ENCODE data around the gene TMCC1. TPM values are rescaled to one million over a fixed set of nuclear protein-coding genes. Genes with fewer than 3 reads are reported as not detected.

TMCC1 gene
- total RNA-seq, 1 donor from 2014 or later = 36.9 TPM

GRCh38 chr3:129747992-129748391 is 145.5 kb downstream of the TMCC1 start:
- TF ChIP-seq, protein P1, sequence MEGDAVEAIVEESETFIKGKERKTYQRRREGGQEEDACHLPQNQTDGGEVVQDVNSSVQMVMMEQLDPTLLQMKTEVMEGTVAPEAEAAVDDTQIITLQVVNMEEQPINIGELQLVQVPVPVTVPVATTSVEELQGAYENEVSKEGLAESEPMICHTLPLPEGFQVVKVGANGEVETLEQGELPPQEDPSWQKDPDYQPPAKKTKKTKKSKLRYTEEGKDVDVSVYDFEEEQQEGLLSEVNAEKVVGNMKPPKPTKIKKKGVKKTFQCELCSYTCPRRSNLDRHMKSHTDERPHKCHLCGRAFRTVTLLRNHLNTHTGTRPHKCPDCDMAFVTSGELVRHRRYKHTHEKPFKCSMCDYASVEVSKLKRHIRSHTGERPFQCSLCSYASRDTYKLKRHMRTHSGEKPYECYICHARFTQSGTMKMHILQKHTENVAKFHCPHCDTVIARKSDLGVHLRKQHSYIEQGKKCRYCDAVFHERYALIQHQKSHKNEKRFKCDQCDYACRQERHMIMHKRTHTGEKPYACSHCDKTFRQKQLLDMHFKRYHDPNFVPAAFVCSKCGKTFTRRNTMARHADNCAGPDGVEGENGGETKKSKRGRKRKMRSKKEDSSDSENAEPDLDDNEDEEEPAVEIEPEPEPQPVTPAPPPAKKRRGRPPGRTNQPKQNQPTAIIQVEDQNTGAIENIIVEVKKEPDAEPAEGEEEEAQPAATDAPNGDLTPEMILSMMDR (conservative IDR thresholded peaks at IDR 0.05) = no peak
- Mint-ChIP-seq H3K4me3 (no peak overlapping the region), H3K4me1 (no peaks in the 10 kb centered on the region), H3K27me3 (ENCODE audit: low read depth) (no peaks in the 10 kb centered on the region), H3K36me3 (ENCODE audit: low read depth) (peaks cover 2% of the 10 kb centered on the region), H3K27ac (ENCODE audit: unreplicated experiment) (no peak overlapping the region), H3K9me3 (no peaks in the 10 kb centered on the region)
- DNase-seq (ENCODE audit: low read depth, low spot score) = no peak

- Mint-ChIP-seq H3K27ac (ENCODE audit: unreplicated experiment) (no peak overlapping the region), H3K4me1 (no peaks in the 10 kb centered on the region), H3K4me3 (no peak overlapping the region), H3K36me3 (ENCODE audit: low read depth) (no peaks in the 10 kb centered on the region), H3K27me3 (ENCODE audit: low read depth) (no peaks in the 10 kb centered on the region), H3K9me3 (no peaks in the 10 kb centered on the region)
- no peak for DNase-seq (ENCODE audit: low read depth, low spot score)
- TF ChIP-seq, protein P1 (conservative IDR thresholded peaks at IDR 0.05) = no peak
Measured at GRCh38 chr3:129747136-129747535, 146.4 kb downstream of the TMCC1 start.

GRCh38 chr3:129746629-129747028 is 146.9 kb downstream of the TMCC1 start:
- no peak overlapping the region for H3K4me3 Mint-ChIP-seq
- DNase-seq (ENCODE audit: low read depth, low spot score) = no peak
- H3K27ac Mint-ChIP-seq (ENCODE audit: unreplicated experiment) = no peak overlapping the region
- no peaks in the 10 kb centered on the region for H3K27me3 Mint-ChIP-seq (ENCODE audit: low read depth)
- no peaks in the 10 kb centered on the region for H3K9me3 Mint-ChIP-seq
- no peaks in the 10 kb centered on the region for H3K4me1 Mint-ChIP-seq
- TF ChIP-seq, protein P1 (conservative IDR thresholded peaks at IDR 0.05) = no peak
- H3K36me3 Mint-ChIP-seq (ENCODE audit: low read depth) = no peaks in the 10 kb centered on the region

- Mint-ChIP-seq H3K9me3 (no peaks in the 10 kb centered on the region), H3K27ac (ENCODE audit: unreplicated experiment) (no peak overlapping the region), H3K36me3 (ENCODE audit: low read depth) (no peaks in the 10 kb centered on the region), H3K4me1 (no peaks in the 10 kb centered on the region), H3K27me3 (ENCODE audit: low read depth) (no peaks in the 10 kb centered on the region), H3K4me3 (no peak overlapping the region)
- TF ChIP-seq, protein P1 (conservative IDR thresholded peaks at IDR 0.05) = no peak
- DNase-seq (ENCODE audit: low read depth, low spot score) = no peak
Measured at GRCh38 chr3:129745253-129745652, 148.3 kb downstream of the TMCC1 start.

DNA sequence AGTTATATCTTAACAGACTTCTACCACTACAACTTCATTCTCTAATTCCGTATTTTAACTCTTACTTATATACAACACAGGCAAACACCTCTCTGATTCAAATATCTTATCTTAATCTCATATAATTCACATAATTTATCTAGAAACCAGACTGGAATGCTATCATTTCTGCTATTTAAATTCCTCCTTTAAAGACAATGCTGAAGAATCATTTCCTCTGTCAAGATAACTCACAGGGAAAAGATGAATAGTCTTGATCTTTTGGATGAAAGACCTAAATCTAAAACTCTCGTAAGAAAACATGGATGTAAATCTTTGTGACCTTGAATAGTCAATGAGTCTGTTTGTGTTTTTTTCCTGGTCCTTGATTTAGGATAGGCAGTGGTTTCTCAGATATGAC is 151.7 kb downstream of the TMCC1 start:
- Mint-ChIP-seq H3K4me1 (no peaks in the 10 kb centered on the region), H3K27me3 (ENCODE audit: low read depth) (no peaks in the 10 kb centered on the region), H3K9me3 (no peaks in the 10 kb centered on the region), H3K4me3 (no peak overlapping the region), H3K36me3 (ENCODE audit: low read depth) (no peaks in the 10 kb centered on the region), H3K27ac (ENCODE audit: unreplicated experiment) (no peak overlapping the region)
- DNase-seq (ENCODE audit: low read depth, low spot score) = no peak
- TF ChIP-seq, protein P1 (conservative IDR thresholded peaks at IDR 0.05) = no peak

DNA sequence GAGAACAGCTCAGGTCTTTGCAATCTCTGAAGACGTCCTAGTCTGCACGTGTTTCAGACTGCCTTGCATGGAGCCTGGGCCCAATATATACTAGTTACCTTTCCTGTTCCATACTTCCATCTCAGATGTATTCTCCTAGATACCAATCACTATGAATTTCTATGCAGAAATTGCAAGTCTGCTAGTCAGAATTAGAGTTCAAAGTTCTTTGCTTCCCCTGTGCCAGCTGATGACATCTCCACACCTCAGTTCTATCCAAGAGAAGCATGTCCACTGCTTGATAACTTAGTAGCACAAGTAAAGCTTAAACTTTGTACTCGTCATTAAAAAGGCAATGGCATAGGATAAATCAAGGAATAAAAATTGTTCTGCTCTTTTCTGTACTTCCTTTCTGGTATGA is 153.4 kb downstream of the TMCC1 start:
- no peak overlapping the region for H3K27ac Mint-ChIP-seq (ENCODE audit: unreplicated experiment)
- H3K36me3 Mint-ChIP-seq (ENCODE audit: low read depth) = no peaks in the 10 kb centered on the region
- no peak for DNase-seq (ENCODE audit: low read depth, low spot score)
- H3K4me3 Mint-ChIP-seq = no peak overlapping the region
- no peaks in the 10 kb centered on the region for H3K4me1 Mint-ChIP-seq
- no peaks in the 10 kb centered on the region for H3K9me3 Mint-ChIP-seq
- TF ChIP-seq, protein P1 (conservative IDR thresholded peaks at IDR 0.05) = no peak
- H3K27me3 Mint-ChIP-seq (ENCODE audit: low read depth) = no peaks in the 10 kb centered on the region

Measured in neural crest cell (in vitro differentiated cells).